Mesendoderm (in vitro differentiated cells): ENCODE data around the gene LRP2BP.

ENCODE experiments used
- DNase-seq: peaks from one replicate; pipeline ENCODE4 v3.0.0; 2013
- H2AK5ac ChIP-seq: 2 replicates; pipeline ENCODE4 v1.6.1; 2013; ENCODE audit warnings: low read length, inconsistent platforms
- H2BK120ac ChIP-seq: 2 replicates; pipeline ENCODE4 v1.6.1; 2013; ENCODE audit warnings: low read depth, mild to moderate bottlenecking, low read length, moderate library complexity, mixed read lengths
- H2BK15ac ChIP-seq: replicated peaks from 2 replicates; pipeline ENCODE4 v1.6.1; 2013; ENCODE audit warnings: low read depth, mild to moderate bottlenecking, moderate library complexity
- H2BK5ac ChIP-seq: 2 replicates; pipeline ENCODE4 v1.6.1; 2013; ENCODE audit warnings: low read length, inconsistent platforms
- H3K18ac ChIP-seq: 2 replicates; pipeline ENCODE4 v1.6.1; 2013; ENCODE audit warnings: mild to moderate bottlenecking, low read length, mixed read lengths
- H3K23ac ChIP-seq: one replicate; pipeline ENCODE4 v1.6.1; 2013; ENCODE audit warnings: low read length
- H3K27ac ChIP-seq: 2 replicates; pipeline ENCODE4 v1.5.1; 2013; ENCODE audit warnings: low read depth, mild to moderate bottlenecking, inconsistent platforms, low read length, moderate library complexity
- H3K27me3 ChIP-seq: 2 replicates; pipeline ENCODE4 v1.6.1; 2013; ENCODE audit warnings: low read length, control low read depth, mild to moderate bottlenecking, inconsistent platforms; ENCODE audit not compliant: insufficient read depth, poor library complexity
- H3K36me3 ChIP-seq: 2 replicates; pipeline ENCODE4 v1.6.1; 2013; ENCODE audit warnings: low read length, inconsistent platforms; ENCODE audit not compliant: control insufficient read depth, insufficient read depth
- H3K4ac ChIP-seq: one replicate; pipeline ENCODE4 v1.6.1; 2013; ENCODE audit warnings: low read depth, mild to moderate bottlenecking, low read length, moderate library complexity
- H3K4me1 ChIP-seq: 2 replicates; pipeline ENCODE4 v1.6.1; 2013; ENCODE audit warnings: low read depth, low read length, inconsistent platforms; ENCODE audit not compliant: control insufficient read depth
- H3K4me2 ChIP-seq: 2 replicates; pipeline ENCODE4 v1.6.1; 2013; ENCODE audit warnings: low read length
- H3K4me3 ChIP-seq: 2 replicates; pipeline ENCODE4 v1.5.1; 2013; ENCODE audit warnings: mild to moderate bottlenecking, low read length
- H3K56ac ChIP-seq: one replicate; pipeline ENCODE4 v1.6.1; 2013; ENCODE audit warnings: low read length
- H3K79me1 ChIP-seq: 2 replicates; pipeline ENCODE4 v1.6.1; 2013; ENCODE audit warnings: low read length, inconsistent platforms
- H3K79me2 ChIP-seq: 2 replicates; pipeline ENCODE4 v1.6.1; 2013; ENCODE audit warnings: mild to moderate bottlenecking, low read length; ENCODE audit not compliant: control insufficient read depth, insufficient read depth
- H3K9ac ChIP-seq: 2 replicates; pipeline ENCODE4 v1.6.1; 2013; ENCODE audit warnings: low read length, inconsistent platforms
- H4K5ac ChIP-seq: one replicate; pipeline ENCODE4 v1.6.1; 2013; ENCODE audit warnings: low read length
- H4K8ac ChIP-seq: one replicate; pipeline ENCODE4 v1.6.1; 2013; ENCODE audit warnings: low read depth, mild to moderate bottlenecking, control low read depth, low read length, moderate library complexity
- WGBS: extraction: QIAGEN DNeasy Blood & Tissue Kit; methylation state at CpG from one replicate; pipeline ENCODE4 v1.1.7; 2013; ENCODE audit warnings: low lambda C conversion rate, missing lambda C conversion rate; ENCODE audit not compliant: insufficient coverage; ENCODE audit errors: extremely low coverage; 5-methylcytosine and 5-hydroxymethylcytosine counted together

LRP2BP gene

GRCh38 chr4:185374027-185374426, 21.7 kb downstream of the LRP2BP start:
- H3K56ac ChIP-seq: no peak overlapping the region
- H3K79me2 ChIP-seq: no peaks in the 10 kb centered on the region
- H3K27me3 ChIP-seq: no peaks in the 10 kb centered on the region
- H3K23ac ChIP-seq: no peak overlapping the region
- H3K79me1 ChIP-seq: no peaks in the 10 kb centered on the region
- H4K8ac ChIP-seq: no peak overlapping the region
- H3K27ac ChIP-seq: no peak overlapping the region
- DNase-seq: peak; percentile 64
- H4K5ac ChIP-seq: no peak overlapping the region
- peaks cover 6% of the 10 kb centered on the region for H3K4me1 ChIP-seq
- no peak overlapping the region for H2AK5ac ChIP-seq
- H3K9ac ChIP-seq: no peak overlapping the region
- no peaks in the 10 kb centered on the region for H3K36me3 ChIP-seq
- WGBS: no CpG with 5 or more reads among the region's 7 CpGs
- H3K4me3 ChIP-seq: no peak overlapping the region
- no peak overlapping the region for H2BK120ac ChIP-seq
- no peak overlapping the region for H2BK5ac ChIP-seq
- no peak overlapping the region for H3K4ac ChIP-seq
- H3K4me2 ChIP-seq: no peak overlapping the region
- no peak overlapping the region for H3K18ac ChIP-seq
- no peak overlapping the region for H2BK15ac ChIP-seq

GRCh38 chr4:185371702-185372101, 24.0 kb downstream of the LRP2BP start:
- Histone ChIP-seq H3K36me3 (no peaks in the 10 kb centered on the region), H3K27ac (no peak overlapping the region), H2BK15ac (no peak overlapping the region), H3K4me1 (peaks cover 6% of the 10 kb centered on the region), H4K8ac (no peak overlapping the region), H3K56ac (no peak overlapping the region), H3K18ac (no peak overlapping the region), H3K23ac (no peak overlapping the region), H3K4me3 (no peak overlapping the region), H3K4ac (no peak overlapping the region), H3K79me2 (no peaks in the 10 kb centered on the region), H2AK5ac (no peak overlapping the region), H3K27me3 (no peaks in the 10 kb centered on the region), H2BK120ac (no peak overlapping the region), H3K79me1 (no peaks in the 10 kb centered on the region), H4K5ac (no peak overlapping the region), H2BK5ac (no peak overlapping the region), H3K4me2 (no peak overlapping the region), H3K9ac (no peak overlapping the region)
- WGBS: no CpG with 5 or more reads among the region's 11 CpGs
- DNase-seq: no peak

GRCh38 chr4:185370268-185370949, 25.3 kb downstream of the LRP2BP start:
- H3K18ac ChIP-seq: no peak overlapping the region
- H3K9ac ChIP-seq: no peak overlapping the region
- H3K79me1 ChIP-seq: no peaks in the 10 kb centered on the region
- no peak overlapping the region for H3K27ac ChIP-seq
- no peak overlapping the region for H3K23ac ChIP-seq
- H4K8ac ChIP-seq: no peak overlapping the region
- peak overlapping the region; percentile 16 for H2BK5ac ChIP-seq
- peaks cover 6% of the 10 kb centered on the region for H3K4me1 ChIP-seq
- no CpG with 5 or more reads among the region's 11 CpGs for WGBS
- no peak overlapping the region for H3K4ac ChIP-seq
- no peak overlapping the region for H2AK5ac ChIP-seq
- H3K36me3 ChIP-seq: no peaks in the 10 kb centered on the region
- peak; percentile 31 for DNase-seq
- no peak overlapping the region for H4K5ac ChIP-seq
- no peak overlapping the region for H3K4me2 ChIP-seq
- H2BK120ac ChIP-seq: no peak overlapping the region
- no peak overlapping the region for H2BK15ac ChIP-seq
- H3K56ac ChIP-seq: peak overlapping the region; percentile 2
- H3K27me3 ChIP-seq: no peaks in the 10 kb centered on the region
- no peak overlapping the region for H3K4me3 ChIP-seq
- H3K79me2 ChIP-seq: no peaks in the 10 kb centered on the region

- Histone ChIP-seq H3K4me3 (no peak overlapping the region), H3K79me1 (no peaks in the 10 kb centered on the region), H3K27ac (no peak overlapping the region), H3K23ac (no peak overlapping the region), H2BK15ac (no peak overlapping the region), H3K56ac (peak overlapping the region; percentile 27), H2BK5ac (no peak overlapping the region), H3K27me3 (no peaks in the 10 kb centered on the region), H2AK5ac (no peak overlapping the region), H4K5ac (no peak overlapping the region), H2BK120ac (no peak overlapping the region), H3K4ac (no peak overlapping the region), H3K18ac (no peak overlapping the region), H4K8ac (no peak overlapping the region), H3K9ac (no peak overlapping the region), H3K4me2 (no peak overlapping the region), H3K36me3 (no peaks in the 10 kb centered on the region), H3K79me2 (no peaks in the 10 kb centered on the region), H3K4me1 (peaks cover 6% of the 10 kb centered on the region)
- DNase-seq: no peak
- WGBS: no CpG with 5 or more reads among the region's 3 CpGs
These were observed 26.0 kb downstream of the LRP2BP start for GRCh38 chr4:185369731-185370130.

GRCh38 chr4:185364886-185365285, 30.8 kb downstream of the LRP2BP start:
- no peak overlapping the region for H3K56ac ChIP-seq
- H3K4me2 ChIP-seq: no peak overlapping the region
- no peak overlapping the region for H2BK15ac ChIP-seq
- no peaks in the 10 kb centered on the region for H3K36me3 ChIP-seq
- H4K5ac ChIP-seq: no peak overlapping the region
- no peak overlapping the region for H2AK5ac ChIP-seq
- no peak overlapping the region for H3K27ac ChIP-seq
- no peak overlapping the region for H3K4ac ChIP-seq
- H3K4me1 ChIP-seq: peaks cover 3% of the 10 kb centered on the region
- H3K4me3 ChIP-seq: no peak overlapping the region
- no peaks in the 10 kb centered on the region for H3K79me1 ChIP-seq
- H3K23ac ChIP-seq: no peak overlapping the region
- no peak overlapping the region for H3K18ac ChIP-seq
- no peak overlapping the region for H3K9ac ChIP-seq
- no peaks in the 10 kb centered on the region for H3K27me3 ChIP-seq
- H2BK5ac ChIP-seq: no peak overlapping the region
- no peak overlapping the region for H4K8ac ChIP-seq
- no peak for DNase-seq
- H2BK120ac ChIP-seq: no peak overlapping the region
- no CpG with 5 or more reads among the region's 5 CpGs for WGBS
- no peaks in the 10 kb centered on the region for H3K79me2 ChIP-seq

- DNase-seq: no peak
- no peaks in the 10 kb centered on the region for H3K36me3 ChIP-seq
- H2AK5ac ChIP-seq: no peak overlapping the region
- H3K18ac ChIP-seq: no peak overlapping the region
- no peak overlapping the region for H2BK15ac ChIP-seq
- H3K4me2 ChIP-seq: no peak overlapping the region
- H3K27me3 ChIP-seq: no peaks in the 10 kb centered on the region
- H3K27ac ChIP-seq: no peak overlapping the region
- no peak overlapping the region for H3K4ac ChIP-seq
- H2BK5ac ChIP-seq: no peak overlapping the region
- H3K4me1 ChIP-seq: no peaks in the 10 kb centered on the region
- H3K9ac ChIP-seq: no peak overlapping the region
- H4K8ac ChIP-seq: no peak overlapping the region
- no peak overlapping the region for H3K23ac ChIP-seq
- H4K5ac ChIP-seq: no peak overlapping the region
- H3K79me1 ChIP-seq: no peaks in the 10 kb centered on the region
- H2BK120ac ChIP-seq: no peak overlapping the region
- H3K56ac ChIP-seq: no peak overlapping the region
- no peaks in the 10 kb centered on the region for H3K79me2 ChIP-seq
- no CpG with 5 or more reads among the region's 3 CpGs for WGBS
- H3K4me3 ChIP-seq: no peak overlapping the region
These were observed 32.5 kb downstream of the LRP2BP start for GRCh38 chr4:185363251-185363650.
